Osteoblast (primary cell): Measurements from ENCODE around the gene PHLDB1. TPM values are rescaled to one million over a fixed set of nuclear protein-coding genes. Genes with fewer than 3 reads are reported as not detected.
A peak's percentile ranks its signal among the peaks of the same experiment; 100 is the strongest.
"Not testable (repeated sequence)": the region's sequence is repeated elsewhere in the genome, so short reads cannot be mapped to it uniquely, and the experiment has no call there.

Source experiments
- DNase-seq: peaks from one replicate; pipeline ENCODE4 v3.0.0; 2011; ENCODE audit warnings: low spot score, mixed read lengths; ENCODE audit not compliant: insufficient read length; ENCODE audit errors: missing footprints
- H2AFZ ChIP-seq: 2 replicates; pipeline ENCODE4 v1.6.0; 2011; ENCODE audit warnings: mild to moderate bottlenecking, low read length
- H3K27ac ChIP-seq: 2 replicates; pipeline ENCODE4 v1.5.1; 2011; ENCODE audit warnings: mild to moderate bottlenecking, low read depth, low read length, moderate library complexity
- H3K27me3 ChIP-seq: 2 replicates; pipeline ENCODE4 v1.6.0; 2012; ENCODE audit warnings: mild to moderate bottlenecking, control low read depth, inconsistent platforms, low read length, moderate library complexity; ENCODE audit not compliant: insufficient read depth
- H3K36me3 ChIP-seq: 2 replicates; pipeline ENCODE4 v1.5.1; 2011; ENCODE audit warnings: mild to moderate bottlenecking, low read length, control low read depth, moderate library complexity; ENCODE audit not compliant: insufficient read depth
- H3K4me1 ChIP-seq: 2 replicates; pipeline ENCODE4 v1.5.1; 2011; ENCODE audit warnings: mild to moderate bottlenecking, low read length, control low read depth, moderate library complexity; ENCODE audit not compliant: insufficient read depth
- H3K4me2 ChIP-seq: 2 replicates; pipeline ENCODE4 v1.6.0; 2011; ENCODE audit warnings: mild to moderate bottlenecking, low read length; ENCODE audit not compliant: insufficient read depth
- H3K4me3 ChIP-seq: fragments of 200-600 bp; sonication (generic); 3 replicates; pipeline ENCODE4 v1.5.1; 2012; ENCODE audit warnings: mild to moderate bottlenecking, low read length, inconsistent platforms; ENCODE audit not compliant: insufficient read depth
- H3K79me2 ChIP-seq: 2 replicates; pipeline ENCODE4 v1.6.0; 2012; ENCODE audit warnings: mild to moderate bottlenecking, low read length, control low read depth, inconsistent platforms; ENCODE audit not compliant: insufficient read depth
- H3K9me3 ChIP-seq: 2 replicates; pipeline ENCODE4 v1.5.1; 2011; ENCODE audit warnings: low read depth, low read length, control low read depth
- H4K20me1 ChIP-seq: 2 replicates; pipeline ENCODE4 v1.6.0; 2012; ENCODE audit warnings: mild to moderate bottlenecking, low read length, control low read depth; ENCODE audit not compliant: insufficient read depth
- total RNA-seq: library from RNA; depleted of rRNA; stranded (reverse); fragments of >200 nt; gene quantifications from 2 replicates; pipeline ENCODE4 v1.2.3, GENCODE V29; 2012
- TF ChIP-seq, protein P1 (sequence below): IDR thresholded peaks from 2 replicates; pipeline ENCODE4 v1.5.1; 2011; ENCODE audit warnings: mild to moderate bottlenecking, low read depth, low read length, moderate library complexity; ENCODE audit errors: extremely low read depth

The PHLDB1 gene
- total RNA-seq, 1 donor, result 96.3 TPM

DNA sequence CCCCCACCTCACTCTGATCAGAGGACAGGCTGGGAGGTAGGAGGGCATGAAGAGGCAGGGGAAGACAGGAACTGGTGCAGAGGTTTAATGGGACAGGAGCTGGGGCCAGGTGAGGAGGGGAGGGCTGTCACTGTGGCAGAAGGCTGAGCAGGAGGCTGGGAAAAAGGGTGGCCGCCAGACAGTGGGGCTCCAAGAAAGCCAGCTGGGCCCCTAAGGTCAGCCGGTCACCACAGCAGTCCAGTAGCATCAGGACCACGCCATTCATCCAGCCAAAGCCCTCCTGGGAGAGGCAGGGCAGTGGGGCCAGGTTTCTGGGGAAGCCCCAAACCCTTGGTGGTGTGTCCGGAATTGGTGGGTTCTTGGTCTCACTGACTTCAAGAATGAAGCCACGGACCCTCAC lies 80.5 kb downstream of the PHLDB1 start:
- Histone ChIP-seq H3K4me3 (no peak overlapping the region), H3K9me3 (no peaks in the 10 kb centered on the region), H3K27ac (no peak overlapping the region), H3K27me3 (peaks cover 6% of the 10 kb centered on the region), H3K4me2 (no peak overlapping the region), H4K20me1 (no peaks in the 10 kb centered on the region), H2AFZ (no peak overlapping the region), H3K79me2 (no peaks in the 10 kb centered on the region), H3K4me1 (peaks cover 11% of the 10 kb centered on the region), H3K36me3 (no peaks in the 10 kb centered on the region)
- TF ChIP-seq, protein P1, sequence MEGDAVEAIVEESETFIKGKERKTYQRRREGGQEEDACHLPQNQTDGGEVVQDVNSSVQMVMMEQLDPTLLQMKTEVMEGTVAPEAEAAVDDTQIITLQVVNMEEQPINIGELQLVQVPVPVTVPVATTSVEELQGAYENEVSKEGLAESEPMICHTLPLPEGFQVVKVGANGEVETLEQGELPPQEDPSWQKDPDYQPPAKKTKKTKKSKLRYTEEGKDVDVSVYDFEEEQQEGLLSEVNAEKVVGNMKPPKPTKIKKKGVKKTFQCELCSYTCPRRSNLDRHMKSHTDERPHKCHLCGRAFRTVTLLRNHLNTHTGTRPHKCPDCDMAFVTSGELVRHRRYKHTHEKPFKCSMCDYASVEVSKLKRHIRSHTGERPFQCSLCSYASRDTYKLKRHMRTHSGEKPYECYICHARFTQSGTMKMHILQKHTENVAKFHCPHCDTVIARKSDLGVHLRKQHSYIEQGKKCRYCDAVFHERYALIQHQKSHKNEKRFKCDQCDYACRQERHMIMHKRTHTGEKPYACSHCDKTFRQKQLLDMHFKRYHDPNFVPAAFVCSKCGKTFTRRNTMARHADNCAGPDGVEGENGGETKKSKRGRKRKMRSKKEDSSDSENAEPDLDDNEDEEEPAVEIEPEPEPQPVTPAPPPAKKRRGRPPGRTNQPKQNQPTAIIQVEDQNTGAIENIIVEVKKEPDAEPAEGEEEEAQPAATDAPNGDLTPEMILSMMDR, result no peak
- no peak for DNase-seq

DNA sequence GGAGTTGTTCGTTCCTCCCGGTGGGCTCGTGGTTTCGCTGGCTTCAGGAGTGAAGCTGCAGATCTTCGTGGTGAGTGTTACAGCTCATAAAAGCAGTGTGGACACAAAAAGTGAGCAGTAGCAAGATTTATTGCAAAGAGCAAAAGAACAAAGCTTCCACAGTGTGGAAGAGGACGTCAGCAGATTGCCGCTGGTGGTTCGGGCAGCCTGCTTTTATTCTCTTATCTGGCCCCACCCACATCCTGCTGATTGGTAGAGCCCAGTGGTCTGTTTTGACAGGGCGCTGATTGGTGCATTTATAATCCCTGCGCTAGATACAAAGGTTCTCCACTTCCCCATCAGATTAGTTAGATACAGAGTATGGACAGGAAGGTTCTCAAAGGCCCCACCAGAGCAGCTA lies 80.9 kb downstream of the PHLDB1 start:
- not testable (repeated sequence) for H3K27ac ChIP-seq, DNase-seq, H4K20me1 ChIP-seq

DNA sequence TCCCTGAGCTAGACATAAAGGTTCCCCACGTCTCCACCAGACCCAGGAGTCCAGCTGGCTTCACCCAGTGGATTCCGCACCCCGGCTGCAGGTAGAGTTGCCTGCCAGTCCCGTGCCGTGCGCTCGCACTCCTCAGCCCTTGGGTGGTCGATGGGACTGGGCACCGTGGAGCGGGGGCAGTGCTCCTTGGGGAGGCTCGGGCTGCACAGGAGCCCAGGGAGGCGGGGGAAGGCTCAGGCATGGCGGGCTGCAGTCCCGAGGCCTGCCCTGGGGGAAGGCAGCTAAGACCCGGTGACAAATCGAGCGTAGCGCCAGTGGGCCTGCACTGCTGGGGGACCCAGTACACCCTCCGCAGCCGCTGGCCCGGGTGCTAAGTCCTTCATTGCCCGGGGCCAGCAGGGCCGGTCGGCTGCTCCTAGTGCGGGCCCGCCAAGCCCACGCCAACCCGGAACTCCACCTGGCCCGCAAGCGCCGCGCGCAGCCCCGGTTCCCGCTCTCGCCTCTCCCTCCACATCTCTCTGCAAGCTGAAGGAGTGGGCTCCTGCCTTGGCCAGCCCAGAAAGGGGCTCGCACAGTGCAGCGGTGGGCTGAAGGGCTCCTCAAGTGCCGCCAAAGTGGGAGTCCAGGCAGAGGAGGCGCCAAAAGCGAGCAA lies 81.6 kb downstream of the PHLDB1 start:
- H2AFZ ChIP-seq, result peak overlapping the region; percentile 70
- no peaks in the 10 kb centered on the region for H3K36me3 ChIP-seq
- H3K9me3 ChIP-seq, result no peaks in the 10 kb centered on the region
- DNase-seq, result no peak
- H3K4me2 ChIP-seq, result peak overlapping the region; percentile 84
- no peaks in the 10 kb centered on the region for H4K20me1 ChIP-seq
- TF ChIP-seq, protein P1, result no peak
- H3K79me2 ChIP-seq, result no peaks in the 10 kb centered on the region
- no peak overlapping the region for H3K4me3 ChIP-seq
- peaks cover 6% of the 10 kb centered on the region for H3K27me3 ChIP-seq
- H3K4me1 ChIP-seq, result peaks cover 11% of the 10 kb centered on the region
- no peak overlapping the region for H3K27ac ChIP-seq

More for the DNA sequence above, 80.9 kb downstream of the PHLDB1 start:
- H3K4me2 ChIP-seq, H3K4me3 ChIP-seq, H3K9me3 ChIP-seq, H2AFZ ChIP-seq, H3K36me3 ChIP-seq, H3K79me2 ChIP-seq, H3K27me3 ChIP-seq: not testable (repeated sequence)
- H3K4me1 ChIP-seq, result peaks cover 11% of the 10 kb centered on the region

DNA sequence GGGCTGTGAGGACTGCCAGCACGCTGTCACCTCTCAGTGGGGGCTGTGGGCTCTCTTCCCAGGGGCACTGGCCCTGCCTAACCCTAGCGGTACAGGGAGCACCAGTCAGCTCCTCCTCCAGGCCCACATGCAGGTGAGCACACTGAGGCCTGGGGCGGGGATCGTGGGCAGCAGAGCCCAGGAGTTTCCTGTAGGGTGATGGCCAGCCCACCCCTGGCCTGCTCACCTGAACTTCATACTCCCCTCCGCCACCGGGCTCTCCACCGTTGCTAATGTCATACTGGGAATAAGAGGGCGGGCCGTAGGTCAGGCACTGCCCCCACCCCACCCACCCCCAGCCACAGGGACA lies 82.1 kb downstream of the PHLDB1 start:
- Histone ChIP-seq H3K79me2 (no peaks in the 10 kb centered on the region), H4K20me1 (no peaks in the 10 kb centered on the region), H3K4me2 (peak overlapping the region; percentile 84), H2AFZ (peak overlapping the region; percentile 70), H3K27me3 (peaks cover 6% of the 10 kb centered on the region), H3K4me1 (peaks cover 11% of the 10 kb centered on the region), H3K27ac (no peak overlapping the region), H3K4me3 (peak overlapping the region; percentile 25), H3K36me3 (no peaks in the 10 kb centered on the region), H3K9me3 (no peaks in the 10 kb centered on the region)
- TF ChIP-seq, protein P1, result no peak
- DNase-seq, result no peak
